Endothelial cell (in vitro differentiated cells): ENCODE data around the gene ARHGAP8. TPM values are rescaled to one million over a fixed set of nuclear protein-coding genes. Genes with fewer than 3 reads are reported as not detected.

Experiments used
- DNase-seq: peaks from one replicate; pipeline ENCODE4 v3.0.0; 2021; ENCODE audit warnings: low spot score
- H3K27ac Mint-ChIP-seq: one replicate; pipeline ENCODE4 v1.8.0; 2021; ENCODE audit warnings: mixed read lengths, inconsistent platforms; ENCODE audit not compliant: unreplicated experiment
- H3K27me3 Mint-ChIP-seq: one replicate; pipeline ENCODE4 v1.8.0; 2021; ENCODE audit warnings: mild to moderate bottlenecking, moderate library complexity, mixed read lengths, inconsistent platforms; ENCODE audit not compliant: unreplicated experiment
- H3K36me3 Mint-ChIP-seq: one replicate; pipeline ENCODE4 v1.8.0; 2021; ENCODE audit warnings: mild to moderate bottlenecking, low read depth, mixed read lengths, inconsistent platforms; ENCODE audit not compliant: unreplicated experiment
- H3K4me1 Mint-ChIP-seq: one replicate; pipeline ENCODE4 v1.8.0; 2021; ENCODE audit warnings: mild to moderate bottlenecking, mixed read lengths, inconsistent platforms; ENCODE audit not compliant: unreplicated experiment
- H3K4me3 Mint-ChIP-seq: one replicate; pipeline ENCODE4 v1.8.0; 2021; ENCODE audit warnings: mild to moderate bottlenecking, mixed read lengths, inconsistent platforms; ENCODE audit not compliant: unreplicated experiment
- H3K9me3 Mint-ChIP-seq: one replicate; pipeline ENCODE4 v1.8.0; 2021; ENCODE audit warnings: mixed read lengths, inconsistent platforms; ENCODE audit not compliant: unreplicated experiment
- total RNA-seq: library from RNA; stranded (reverse); fragmentation: NEBNext Ultra II Directional; extraction: Animal tissue kit (Norgen Biotek cat#: 25700); gene quantifications from one replicate; pipeline ENCODE4 v1.2.1, GENCODE V29; 2021; ENCODE audit not compliant: unreplicated experiment
- TF ChIP-seq, protein P1 (sequence below): fragments of 200-600 bp; sonication (generic); IDR thresholded peaks from one replicate; pipeline ENCODE4 v1.5.0; 2021; ENCODE audit warnings: antibody characterized with exemption; ENCODE audit not compliant: unreplicated experiment

The ARHGAP8 gene
- total RNA-seq, 1 donor from 2014 or later = 0.80 TPM

DNA sequence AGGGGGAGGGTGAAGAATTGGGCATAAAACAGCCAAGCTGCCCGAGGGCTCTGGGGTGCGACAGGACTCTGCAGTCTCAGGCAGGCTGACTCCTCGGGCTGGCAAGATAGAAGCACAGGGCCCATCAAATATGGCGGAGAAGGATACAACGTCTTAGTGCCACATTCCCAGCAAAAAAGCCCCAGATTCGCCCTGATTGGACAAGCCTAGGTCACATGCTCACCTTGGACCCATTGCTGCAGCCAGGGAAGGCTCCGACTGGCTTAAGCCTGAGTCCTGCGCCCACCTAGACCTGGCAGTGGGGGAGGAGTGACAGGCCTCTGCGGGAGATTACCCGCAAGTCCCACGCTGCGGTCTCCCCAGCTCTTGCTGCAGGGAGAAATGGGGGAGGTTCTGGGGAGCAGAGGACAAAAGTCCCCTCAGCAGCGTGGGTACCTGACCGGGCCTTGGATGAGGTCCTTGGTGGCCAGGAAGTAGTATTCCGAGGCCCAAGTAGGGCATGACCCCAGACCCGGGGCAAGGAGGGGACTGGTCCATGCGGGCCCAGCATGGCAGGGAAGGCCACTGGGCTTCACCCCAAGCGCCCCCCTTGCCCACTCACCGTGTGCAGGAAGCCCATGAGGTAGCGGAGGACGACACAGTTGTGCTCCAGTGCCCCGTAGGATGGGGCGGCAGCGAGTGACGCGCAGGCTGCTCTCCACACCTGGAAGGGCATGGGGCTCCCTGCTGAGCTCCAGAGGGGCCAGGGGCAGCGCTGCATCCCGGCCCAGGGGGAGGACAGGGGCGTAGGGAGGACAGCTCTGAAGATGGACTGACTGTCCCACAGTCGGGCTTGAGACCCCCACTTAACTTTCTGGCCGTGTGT, 113.0 kb downstream of the ARHGAP8 start:
- Mint-ChIP-seq H3K36me3 (no peaks in the 10 kb centered on the region), H3K27me3 (peaks cover 8% of the 10 kb centered on the region), H3K27ac (no peak overlapping the region), H3K4me1 (no peaks in the 10 kb centered on the region), H3K4me3 (no peak overlapping the region), H3K9me3 (no peaks in the 10 kb centered on the region)
- TF ChIP-seq, protein P1, sequence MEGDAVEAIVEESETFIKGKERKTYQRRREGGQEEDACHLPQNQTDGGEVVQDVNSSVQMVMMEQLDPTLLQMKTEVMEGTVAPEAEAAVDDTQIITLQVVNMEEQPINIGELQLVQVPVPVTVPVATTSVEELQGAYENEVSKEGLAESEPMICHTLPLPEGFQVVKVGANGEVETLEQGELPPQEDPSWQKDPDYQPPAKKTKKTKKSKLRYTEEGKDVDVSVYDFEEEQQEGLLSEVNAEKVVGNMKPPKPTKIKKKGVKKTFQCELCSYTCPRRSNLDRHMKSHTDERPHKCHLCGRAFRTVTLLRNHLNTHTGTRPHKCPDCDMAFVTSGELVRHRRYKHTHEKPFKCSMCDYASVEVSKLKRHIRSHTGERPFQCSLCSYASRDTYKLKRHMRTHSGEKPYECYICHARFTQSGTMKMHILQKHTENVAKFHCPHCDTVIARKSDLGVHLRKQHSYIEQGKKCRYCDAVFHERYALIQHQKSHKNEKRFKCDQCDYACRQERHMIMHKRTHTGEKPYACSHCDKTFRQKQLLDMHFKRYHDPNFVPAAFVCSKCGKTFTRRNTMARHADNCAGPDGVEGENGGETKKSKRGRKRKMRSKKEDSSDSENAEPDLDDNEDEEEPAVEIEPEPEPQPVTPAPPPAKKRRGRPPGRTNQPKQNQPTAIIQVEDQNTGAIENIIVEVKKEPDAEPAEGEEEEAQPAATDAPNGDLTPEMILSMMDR = no peak
- DNase-seq = no peak

DNA sequence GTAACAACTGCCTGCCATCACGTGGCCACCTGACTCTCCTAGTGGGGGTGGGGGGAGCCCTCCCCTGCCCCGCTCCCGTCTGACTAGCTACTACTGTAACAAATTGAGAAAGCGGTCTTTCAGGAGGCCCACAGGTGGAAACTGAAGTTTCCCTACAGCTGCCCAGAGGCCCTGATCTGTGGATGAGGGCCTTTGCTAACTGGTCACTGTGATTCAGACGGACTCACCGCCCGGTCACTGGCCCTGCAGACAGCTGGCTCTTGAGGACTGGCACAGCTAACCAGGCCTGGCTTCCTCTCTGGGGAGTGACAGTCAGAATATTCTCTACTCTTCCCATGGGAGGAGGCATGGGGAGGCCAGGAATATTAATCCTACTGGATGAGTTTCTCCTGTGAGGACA, 116.8 kb downstream of the ARHGAP8 start:
- Mint-ChIP-seq H3K9me3 (no peaks in the 10 kb centered on the region), H3K4me1 (no peaks in the 10 kb centered on the region), H3K27me3 (peaks cover 7% of the 10 kb centered on the region), H3K36me3 (peaks cover 6% of the 10 kb centered on the region), H3K27ac (no peak overlapping the region), H3K4me3 (no peak overlapping the region)
- no peak for DNase-seq
- TF ChIP-seq, protein P1 = no peak

DNA sequence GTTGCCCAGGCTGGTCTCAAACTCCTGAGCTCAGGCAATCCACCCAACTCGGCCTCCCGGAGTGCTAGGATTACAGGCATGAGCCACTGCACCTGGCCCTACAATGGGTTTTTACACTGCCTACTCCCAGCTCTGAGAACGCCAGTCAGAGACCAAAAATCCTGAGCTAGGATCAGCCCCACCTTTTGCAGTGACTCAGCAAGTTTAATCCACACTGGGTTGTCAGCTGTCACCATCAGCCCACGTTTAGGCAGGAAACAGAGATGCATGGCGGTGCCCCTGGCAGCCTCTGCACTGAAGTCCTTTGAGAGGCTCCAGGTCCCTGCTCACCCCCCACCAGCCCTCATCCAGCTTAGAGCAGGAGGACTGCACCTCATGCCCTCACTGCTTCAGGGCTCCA, 117.6 kb downstream of the ARHGAP8 start:
- Mint-ChIP-seq H3K4me1 (no peaks in the 10 kb centered on the region), H3K27me3 (peaks cover 5% of the 10 kb centered on the region), H3K4me3 (no peak overlapping the region), H3K27ac (no peak overlapping the region), H3K9me3 (no peaks in the 10 kb centered on the region), H3K36me3 (peaks cover 6% of the 10 kb centered on the region)
- TF ChIP-seq, protein P1 = no peak
- no peak for DNase-seq

DNA sequence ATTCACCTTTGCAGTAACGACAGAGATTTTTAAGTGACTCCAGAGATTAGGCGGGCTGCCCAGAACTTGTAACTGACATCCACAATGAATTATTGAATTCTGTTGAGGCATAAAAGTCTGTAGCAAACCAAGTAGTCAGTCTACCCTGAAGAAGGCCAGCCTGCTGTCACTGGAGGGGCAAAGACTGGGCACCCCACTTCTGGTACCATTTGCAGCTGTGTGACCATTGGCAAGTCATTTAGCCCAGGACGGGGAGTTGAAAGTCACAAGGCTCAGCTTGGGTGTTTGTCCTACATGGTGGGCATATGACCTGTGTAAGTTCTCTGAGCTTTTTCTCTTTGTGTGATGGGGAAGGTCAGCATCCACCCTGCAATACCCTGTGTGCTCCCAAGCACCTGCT, 119.4 kb downstream of the ARHGAP8 start:
- Mint-ChIP-seq H3K9me3 (peaks cover 1% of the 10 kb centered on the region), H3K36me3 (peaks cover 11% of the 10 kb centered on the region), H3K27ac (no peak overlapping the region), H3K4me3 (no peak overlapping the region), H3K27me3 (peaks cover 5% of the 10 kb centered on the region), H3K4me1 (no peaks in the 10 kb centered on the region)
- no peak for DNase-seq
- TF ChIP-seq, protein P1 = no peak

DNA sequence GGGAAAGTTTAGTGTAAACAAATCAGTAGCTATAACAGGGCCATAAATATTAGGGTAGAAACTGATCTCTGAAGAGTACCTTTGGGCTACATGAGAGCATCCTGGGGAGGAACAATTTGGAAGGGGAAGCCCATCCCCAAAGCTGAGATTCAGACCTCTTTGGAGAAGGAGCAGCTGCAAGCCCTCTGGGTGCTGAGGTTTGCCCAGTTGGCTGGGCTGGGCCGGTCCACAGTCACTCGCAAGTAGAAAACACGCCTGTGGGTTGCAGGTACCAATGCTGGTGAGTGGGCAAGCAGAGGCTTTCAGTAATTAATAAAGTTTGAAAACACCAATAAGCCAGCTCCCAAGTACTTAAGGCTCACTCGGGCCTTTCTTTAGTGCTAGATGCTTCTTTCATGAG, 124.5 kb downstream of the ARHGAP8 start:
- no peak for DNase-seq
- Mint-ChIP-seq H3K27ac (no peak overlapping the region), H3K4me1 (no peaks in the 10 kb centered on the region), H3K4me3 (no peak overlapping the region), H3K9me3 (peaks cover 4% of the 10 kb centered on the region), H3K27me3 (peaks cover 1% of the 10 kb centered on the region), H3K36me3 (peaks cover 11% of the 10 kb centered on the region)
- TF ChIP-seq, protein P1 = no peak
